H1 (cell line): ENCODE measurements around the gene SLC6A12. TPM values are rescaled to one million over a fixed set of nuclear protein-coding genes. Genes with fewer than 3 reads are reported as not detected.
"Not testable (repeated sequence)": the region's sequence is repeated elsewhere in the genome, so short reads cannot be mapped to it uniquely, and the experiment has no call there.

Experiments used
- CTCF ChIA-PET: fragments of 300-600 bp; sonication (Branson Sonifier 250); formaldehyde crosslinking; loops from one replicate; lab custom pipeline; 2021; ENCODE audit not compliant: partially characterized antibody; lab: Charles Lee
- POLR2A ChIA-PET: fragments of 300-600 bp; sonication (Branson Sonifier 250); formaldehyde crosslinking; loops from one replicate; lab custom pipeline; 2021; ENCODE audit warnings: inconsistent platforms; ENCODE audit not compliant: partially characterized antibody; lab: Charles Lee
- DNase-seq, 2 experiments: peaks; one replicate each; pipeline versions ENCODE4 v3.0.0 to v3.0.0-alpha.2; 2010 to 2022; ENCODE audit warnings: low spot score in 2 of 2, low read depth in 1 of 2, mixed read lengths in 1 of 2
- FAIRE-seq: peaks from 2 replicates; lab custom pipeline; 2011; peaks lifted over from hg19 to GRCh38; lab: Jason Lieb, UNC
- H2AFZ ChIP-seq: 2 replicates; pipeline ENCODE4 v1.8.1; 2012; ENCODE audit warnings: low read length, inconsistent platforms
- H2AK5ac ChIP-seq: 2 replicates; pipeline ENCODE4 v1.6.1; 2013; ENCODE audit warnings: low read depth, low read length
- H2BK120ac ChIP-seq: replicated peaks from 2 replicates; pipeline ENCODE3; 2013; ENCODE audit warnings: low read depth, low read length, inconsistent platforms
- H2BK12ac ChIP-seq: 2 replicates; pipeline ENCODE4 v1.6.1; 2013; ENCODE audit warnings: low read depth, low read length
- H2BK15ac ChIP-seq: 2 replicates; pipeline ENCODE4 v1.6.1; 2013; ENCODE audit warnings: low read length
- H2BK20ac ChIP-seq: 2 replicates; pipeline ENCODE4 v1.6.1; 2013; ENCODE audit warnings: low read length
- H2BK5ac ChIP-seq: 2 replicates; pipeline ENCODE4 v1.6.1; 2013; ENCODE audit warnings: low read depth, low read length
- H3K14ac ChIP-seq: 2 replicates; pipeline ENCODE4 v1.6.1; 2013; ENCODE audit warnings: inconsistent platforms; ENCODE audit not compliant: insufficient read length
- H3K18ac ChIP-seq: 2 replicates; pipeline ENCODE4 v1.6.1; 2013; ENCODE audit warnings: low read length; ENCODE audit errors: extremely low read depth
- H3K23ac ChIP-seq: 2 replicates; pipeline ENCODE4 v1.6.1; 2013; ENCODE audit warnings: inconsistent platforms; ENCODE audit not compliant: insufficient read length
- H3K23me2 ChIP-seq: 2 replicates; pipeline ENCODE4 v1.6.1; 2013; ENCODE audit warnings: low read depth, low read length
- H3K27ac ChIP-seq: 2 replicates; pipeline ENCODE4 v1.6.1; 2011; ENCODE audit warnings: low read depth, low read length, inconsistent platforms
- H3K27me3 ChIP-seq, 4 experiments: replicated peaks in 1 of 4; 1 replicate in 1 of 4; 2 replicates in 3 of 4; pipeline versions ENCODE4 v1.6.1 to v1.8.1; 2011 to 2013; ENCODE audit warnings: low read length in 3 of 4, mild to moderate bottlenecking in 3 of 4, inconsistent platforms in 2 of 4, mixed read lengths in 2 of 4, moderate library complexity in 1 of 4; ENCODE audit not compliant: control insufficient read depth in 3 of 4, insufficient read depth in 3 of 4; ENCODE audit errors: extremely low read depth in 1 of 4
- H3K36me3 ChIP-seq, 4 experiments: 2 replicates each; pipeline versions ENCODE4 v1.6.1 to v1.8.1; 2011 to 2013; ENCODE audit warnings: mild to moderate bottlenecking in 4 of 4, low read length in 3 of 4, moderate library complexity in 2 of 4, control low read depth in 1 of 4, inconsistent platforms in 1 of 4; ENCODE audit not compliant: insufficient read depth in 4 of 4, control insufficient read depth in 2 of 4
- H3K4ac ChIP-seq: replicated peaks from 2 replicates; pipeline ENCODE3; 2013; ENCODE audit warnings: low read length, low read depth, mixed read lengths, inconsistent platforms; ENCODE audit not compliant: insufficient read length
- H3K4me1 ChIP-seq, 4 experiments: replicated peaks in 1 of 4; 1 replicate in 1 of 4; 2 replicates in 3 of 4; pipeline versions ENCODE4 v1.6.1 to v1.8.1; 2011 to 2013; ENCODE audit warnings: low read length in 3 of 4, inconsistent platforms in 2 of 4, mixed read lengths in 1 of 4; ENCODE audit not compliant: insufficient read depth in 4 of 4, control insufficient read depth in 3 of 4
- H3K4me2 ChIP-seq, 2 experiments: 2 replicates each; pipeline versions ENCODE4 v1.6.1 to v1.8.1; 2011 to 2013; ENCODE audit warnings: low read depth in 2 of 2, low read length in 2 of 2, control low read depth in 1 of 2, inconsistent platforms in 1 of 2, mild to moderate bottlenecking in 1 of 2; ENCODE audit not compliant: insufficient read depth in 1 of 2
- H3K4me3 ChIP-seq, 4 experiments: fragments of 200-600, 300-600 bp in 1 of 4; sonication (generic), shearing (Covaris generic), sonication (Bioruptor Twin) in 1 of 4; 2 replicates each; pipeline versions ENCODE4 v1.5.1 to v1.8.1; 2011 to 2016; ENCODE audit warnings: low read length in 4 of 4, low read depth in 3 of 4, control low read depth in 2 of 4, inconsistent platforms in 2 of 4, mild to moderate bottlenecking in 2 of 4, mixed read lengths in 1 of 4, moderate library complexity in 1 of 4; ENCODE audit not compliant: insufficient read depth in 2 of 4; ENCODE audit errors: extremely low read depth in 1 of 4
- H3K56ac ChIP-seq: replicated peaks from 2 replicates; pipeline ENCODE3; 2013; ENCODE audit warnings: low read depth, mild to moderate bottlenecking, mixed read lengths, low read length, inconsistent platforms; ENCODE audit not compliant: insufficient read length
- H3K79me1 ChIP-seq: 2 replicates; pipeline ENCODE4 v1.6.1; 2013; ENCODE audit warnings: low read depth, low read length, control low read depth
- H3K79me2 ChIP-seq, 2 experiments: 2 replicates each; pipeline versions ENCODE4 v1.6.1 to v1.8.1; 2012 to 2013; ENCODE audit warnings: low read length in 2 of 2, mild to moderate bottlenecking in 2 of 2, inconsistent platforms in 1 of 2; ENCODE audit not compliant: insufficient read depth in 2 of 2, control insufficient read depth in 1 of 2
- H3K9ac ChIP-seq, 4 experiments: replicated peaks in 1 of 4; 1 replicate in 1 of 4; 2 replicates in 3 of 4; pipeline versions ENCODE4 v1.6.1 to v1.8.1; 2011 to 2013; ENCODE audit warnings: low read depth in 3 of 4, low read length in 3 of 4, control low read depth in 2 of 4, mild to moderate bottlenecking in 2 of 4, moderate library complexity in 2 of 4, inconsistent platforms in 1 of 4; ENCODE audit errors: extremely low read depth in 1 of 4
- H3K9me3 ChIP-seq, 2 experiments: 2 replicates each; pipeline versions ENCODE4 v1.6.1 to v1.8.1; 2012 to 2013; ENCODE audit warnings: mild to moderate bottlenecking in 2 of 2, moderate library complexity in 2 of 2, control low read depth in 1 of 2, inconsistent platforms in 1 of 2, low read depth in 1 of 2, low read length in 1 of 2, mixed read lengths in 1 of 2; ENCODE audit not compliant: insufficient read depth in 2 of 2
- H4K20me1 ChIP-seq, 2 experiments: replicated peaks in 1 of 2; 2 replicates each; pipeline versions ENCODE3 to v1.8.1; 2011 to 2013; ENCODE audit warnings: inconsistent platforms in 2 of 2, low read length in 2 of 2, mild to moderate bottlenecking in 1 of 2; ENCODE audit not compliant: insufficient read depth in 2 of 2, control insufficient read depth in 1 of 2
- H4K5ac ChIP-seq: 2 replicates; pipeline ENCODE4 v1.6.1; 2013; ENCODE audit warnings: low read length, low read depth, mixed read lengths, inconsistent platforms; ENCODE audit not compliant: insufficient read length
- H4K8ac ChIP-seq: 2 replicates; pipeline ENCODE4 v1.8.0; 2013; ENCODE audit warnings: mild to moderate bottlenecking, moderate library complexity, low read length, inconsistent platforms; ENCODE audit not compliant: insufficient read depth; ENCODE audit errors: extremely low read depth
- H4K91ac ChIP-seq: replicated peaks from 2 replicates; pipeline ENCODE3; 2013; ENCODE audit warnings: low read length, mixed read lengths, inconsistent platforms; ENCODE audit not compliant: insufficient read length
- WGBS, 2 experiments: shearing (Covaris generic) in 1 of 2; methylation state at CpG; one replicate each; pipeline versions ENCODE4 v1.1.6 to v1.1.7; 2013 to 2015; ENCODE audit warnings: low lambda C conversion rate in 2 of 2, mixed read lengths in 2 of 2, inconsistent platforms in 1 of 2, low coverage in 1 of 2, missing lambda C conversion rate in 1 of 2; ENCODE audit not compliant: insufficient replicate concordance in 2 of 2, insufficient coverage in 1 of 2, insufficient read length in 1 of 2; ENCODE audit errors: extremely low coverage in 1 of 2, missing lambda C conversion rate in 1 of 2; 5-methylcytosine and 5-hydroxymethylcytosine counted together
- polyA plus RNA-seq, 7 experiments: library from polyadenylated mRNA; depleted of rRNA in 3 of 7; stranded (reverse) in 5 of 7; unstranded in 2 of 7; fragments of >200 nt in 5 of 7; fragments of 200-250 nt in 2 of 7; gene quantifications; 1 replicate in 5 of 7; 2 replicates in 1 of 7; 4 replicates in 1 of 7; pipeline versions ENCODE4 v1.2.1 to v1.2.3, GENCODE V29; 2011 to 2013; ENCODE audit warnings: missing spikeins in 2 of 7, mixed read lengths in 2 of 7
- total RNA-seq: library from RNA; stranded (reverse); fragmentation: NEBNext Ultra II Directional; extraction: Animal tissue kit (Norgen Biotek cat#: 25700); gene quantifications from 2 replicates; pipeline ENCODE4 v1.2.1, GENCODE V29; 2021

Gene SLC6A12
- total and polyA plus RNA-seq, 2 of the 8 experiments (the other 6 are each of a cell fraction or from before 2014, with no cell fraction given), result 0.70 to 1.1 TPM

DNA sequence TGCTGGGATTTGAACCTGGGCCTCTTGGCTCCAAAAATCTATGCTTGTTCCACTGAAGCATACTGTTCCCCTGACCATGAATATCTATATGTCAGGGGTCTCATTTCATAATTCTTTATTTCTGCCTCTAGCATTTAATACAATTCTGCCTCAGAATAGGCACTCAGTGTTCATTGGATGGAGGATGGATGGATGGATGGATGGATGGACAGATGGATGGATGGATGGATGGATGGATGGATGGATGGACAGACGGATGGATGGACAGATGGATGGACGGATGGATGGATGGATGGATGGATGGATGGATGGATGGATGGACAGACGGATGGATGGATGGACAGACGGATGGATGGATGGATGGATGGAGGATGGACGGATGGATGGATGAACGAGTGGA is 3.1 kb upstream of the SLC6A12 start:
- DNase-seq, H2BK5ac ChIP-seq, H3K9me3 ChIP-seq, H3K4ac ChIP-seq, H2AFZ ChIP-seq, H4K91ac ChIP-seq, H3K79me1 ChIP-seq, H3K18ac ChIP-seq, H4K20me1 ChIP-seq, H3K56ac ChIP-seq, H2BK12ac ChIP-seq, H3K4me3 ChIP-seq, H4K8ac ChIP-seq, H2BK20ac ChIP-seq, H3K14ac ChIP-seq, H3K36me3 ChIP-seq, FAIRE-seq, H2BK15ac ChIP-seq, H4K5ac ChIP-seq, H3K27ac ChIP-seq, H3K23me2 ChIP-seq, H3K27me3 ChIP-seq, H3K9ac ChIP-seq, H3K4me2 ChIP-seq, POLR2A ChIA-PET, H2AK5ac ChIP-seq, H3K79me2 ChIP-seq, H3K23ac ChIP-seq, H2BK120ac ChIP-seq: not testable (repeated sequence)
- H3K4me1 ChIP-seq, result peaks cover 0 to 31% (median 24%) of the 10 kb centered on the region in 4 experiments; a peak in 6 of 7 replicates
- CTCF ChIA-PET, result interaction anchor here (1.1 to 6.9 kb wide), 4 partner anchors 10 to 71 kb away, joined by 4 to 101 read pairs (median 43); no protein-coding TSS in a partner anchor
- WGBS, 2 experiments, result 73 to 100% methylated on average over 2 to 6 of the region's 6 CpGs
